Activated naive CD8-positive, alpha-beta T cell treated with anti-CD3 and anti-CD28 coated beads, Interleukin-2, amount 50 U/mL, for 24 hours (primary cell): ENCODE data around the gene VTN.

Experiments
- ATAC-seq: fragments of 150-1000 bp; cut with Tn5 transposase; one replicate; pipeline ENCODE4 v1.10.0; 2021
- DNase-seq: peaks from one replicate; pipeline ENCODE4 v3.0.0; 2021
- H3K27ac Mint-ChIP-seq: one replicate; pipeline ENCODE4 v1.8.0; 2021; ENCODE audit warnings: mild to moderate bottlenecking, mixed read lengths
- H3K27me3 Mint-ChIP-seq: one replicate; pipeline ENCODE4 v1.8.0; 2021; ENCODE audit warnings: mixed read lengths
- H3K36me3 Mint-ChIP-seq: one replicate; pipeline ENCODE4 v1.8.0; 2021; ENCODE audit warnings: low read depth, mixed read lengths
- H3K4me1 Mint-ChIP-seq: one replicate; pipeline ENCODE4 v1.8.0; 2021; ENCODE audit warnings: mixed read lengths
- H3K4me3 Mint-ChIP-seq: one replicate; pipeline ENCODE4 v1.8.0; 2021; ENCODE audit warnings: mild to moderate bottlenecking, moderate library complexity, mixed read lengths
- H3K9me3 Mint-ChIP-seq: one replicate; pipeline ENCODE4 v1.8.0; 2021; ENCODE audit warnings: mixed read lengths

The VTN gene

DNA sequence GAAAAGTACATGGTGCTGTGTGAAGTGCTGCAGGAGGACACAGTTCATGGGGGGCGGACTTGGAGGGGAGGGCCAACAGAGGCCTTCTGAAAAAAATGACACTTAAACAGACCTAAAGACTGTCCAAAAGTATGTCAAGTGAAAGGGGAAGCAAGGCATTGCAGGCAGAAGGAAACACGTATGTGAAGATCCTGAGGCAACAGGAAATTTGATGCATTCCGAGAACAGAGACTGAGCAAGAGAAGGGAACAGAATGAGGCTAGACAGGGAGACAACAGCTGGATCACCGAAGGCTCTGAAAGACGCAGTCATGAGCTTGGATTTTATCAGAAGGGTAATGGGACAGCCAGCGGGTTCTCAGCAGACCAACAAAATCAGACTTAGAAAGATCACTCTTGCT is 35.9 kb downstream of the VTN start:
- ATAC-seq: no peak
- Mint-ChIP-seq H3K9me3 (no peaks in the 10 kb centered on the region), H3K36me3 (peaks cover 3% of the 10 kb centered on the region), H3K4me3 (peak overlapping the region; percentile 92), H3K27me3 (no peaks in the 10 kb centered on the region), H3K27ac (peak overlapping the region; percentile 78), H3K4me1 (peaks cover 35% of the 10 kb centered on the region)
- DNase-seq: no peak

DNA sequence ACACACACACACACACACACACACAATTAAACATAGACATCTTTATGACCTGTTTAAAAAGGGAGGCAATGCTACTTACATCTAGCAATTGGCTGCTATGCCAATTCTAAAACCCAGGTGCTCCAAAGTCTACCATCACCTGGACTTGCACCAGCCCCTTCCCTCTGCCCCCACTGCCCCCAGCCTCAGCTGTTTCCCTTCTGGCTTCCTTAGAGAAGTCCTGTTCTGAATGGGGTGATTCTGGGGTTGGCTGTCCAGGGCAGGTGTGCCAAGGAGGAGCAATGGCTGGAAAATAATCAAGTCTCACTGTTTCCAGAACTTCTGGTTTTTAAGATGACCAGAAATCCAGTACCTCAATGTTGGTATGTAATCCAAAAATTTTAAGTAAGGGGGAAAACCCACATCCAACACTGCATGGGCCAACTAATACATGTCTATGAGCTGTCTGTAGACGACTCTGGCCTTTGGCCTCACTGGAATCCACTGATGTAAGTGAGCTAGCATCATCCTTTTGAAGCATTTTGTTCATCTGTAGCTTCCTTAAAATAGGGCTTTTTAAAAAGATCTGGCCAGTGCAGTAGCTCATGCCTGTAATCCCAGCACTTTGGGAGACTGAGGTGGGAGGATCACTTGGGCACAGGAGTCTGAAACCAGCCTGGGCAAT is 36.9 kb downstream of the VTN start:
- H3K4me1 Mint-ChIP-seq: peaks cover 35% of the 10 kb centered on the region
- H3K36me3 Mint-ChIP-seq: peaks cover 7% of the 10 kb centered on the region
- H3K27me3 Mint-ChIP-seq: no peaks in the 10 kb centered on the region
- ATAC-seq (no peak), DNase-seq (no peak)
- H3K9me3 Mint-ChIP-seq: no peaks in the 10 kb centered on the region
- no peak overlapping the region for H3K4me3 Mint-ChIP-seq
- no peak overlapping the region for H3K27ac Mint-ChIP-seq

DNA sequence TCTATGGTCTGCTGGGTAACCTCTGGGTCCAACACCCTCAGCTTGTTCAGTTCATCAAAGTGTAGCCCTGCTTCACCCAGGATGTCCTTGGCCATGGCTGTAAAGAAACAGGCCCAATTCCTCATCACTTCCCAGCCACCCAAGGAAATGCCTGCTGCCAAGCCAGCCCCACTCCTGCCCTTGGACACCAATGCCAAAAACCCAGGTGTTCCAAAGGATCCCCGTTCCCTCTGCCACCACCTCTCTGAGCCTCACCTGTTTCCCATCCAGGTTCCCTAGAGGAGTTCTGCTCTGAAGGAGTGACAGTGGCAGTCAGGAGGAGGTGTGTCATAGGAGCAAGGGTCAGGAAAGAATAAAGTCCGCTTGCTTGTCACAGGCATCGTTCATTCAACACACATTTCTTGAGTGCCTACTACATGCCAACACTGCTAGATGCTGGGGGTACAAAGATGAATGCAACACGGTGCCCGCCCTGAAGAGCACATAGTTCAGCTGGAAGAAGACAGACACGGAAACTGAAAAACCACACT is 38.2 kb downstream of the VTN start:
- no peak for ATAC-seq
- H3K4me1 Mint-ChIP-seq: peaks cover 34% of the 10 kb centered on the region
- H3K27ac Mint-ChIP-seq: no peak overlapping the region
- H3K9me3 Mint-ChIP-seq: no peaks in the 10 kb centered on the region
- H3K36me3 Mint-ChIP-seq: peaks cover 11% of the 10 kb centered on the region
- H3K27me3 Mint-ChIP-seq: no peaks in the 10 kb centered on the region
- H3K4me3 Mint-ChIP-seq: no peak overlapping the region
- DNase-seq: no peak

DNA sequence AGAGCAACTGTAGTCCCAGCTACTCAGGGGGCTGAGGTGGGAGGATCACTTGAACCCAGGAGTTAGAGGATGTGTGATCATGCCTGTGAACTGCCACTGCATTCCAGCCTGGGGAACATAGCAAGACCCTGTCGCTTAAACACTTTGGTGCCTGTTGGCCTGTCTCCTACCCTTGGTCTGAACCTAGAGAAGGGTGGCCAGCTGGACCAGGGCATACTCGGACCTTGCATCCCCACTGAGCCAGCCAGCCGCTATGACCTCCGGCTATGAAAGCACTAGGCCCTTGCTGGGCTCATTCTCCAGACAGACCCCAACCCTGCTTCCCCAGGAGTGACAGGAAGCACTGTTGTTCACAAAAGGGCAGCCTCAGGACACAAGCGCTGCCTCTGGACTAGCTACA is 39.4 kb downstream of the VTN start:
- Mint-ChIP-seq H3K27me3 (no peaks in the 10 kb centered on the region), H3K4me3 (no peak overlapping the region), H3K36me3 (peaks cover 19% of the 10 kb centered on the region), H3K4me1 (peaks cover 33% of the 10 kb centered on the region), H3K27ac (no peak overlapping the region), H3K9me3 (no peaks in the 10 kb centered on the region)
- DNase-seq: no peak
- no peak for ATAC-seq

DNA sequence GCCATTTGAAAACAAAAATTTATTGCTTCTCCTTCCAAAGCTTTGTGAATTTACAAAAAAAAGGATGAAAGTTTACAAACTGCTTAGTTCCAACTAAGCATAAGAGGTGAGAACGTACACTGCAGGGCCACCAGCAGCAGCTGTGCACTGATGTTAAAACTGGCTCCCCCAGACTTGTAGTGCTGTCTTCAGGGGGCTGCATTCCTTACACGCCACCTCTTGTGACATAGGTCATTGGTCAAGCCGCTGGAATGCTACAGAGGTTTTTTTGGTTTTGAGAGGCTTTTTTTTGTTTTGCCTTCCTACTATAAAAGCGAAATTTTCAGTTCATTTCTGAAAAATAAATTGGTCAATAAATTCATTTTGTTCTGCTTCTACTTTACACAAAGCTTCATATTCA is 41.8 kb downstream of the VTN start:
- Mint-ChIP-seq H3K9me3 (no peaks in the 10 kb centered on the region), H3K27me3 (no peaks in the 10 kb centered on the region), H3K36me3 (peaks cover 19% of the 10 kb centered on the region), H3K4me3 (no peak overlapping the region), H3K4me1 (peaks cover 20% of the 10 kb centered on the region), H3K27ac (no peak overlapping the region)
- ATAC-seq: no peak
- DNase-seq: no peak

DNA sequence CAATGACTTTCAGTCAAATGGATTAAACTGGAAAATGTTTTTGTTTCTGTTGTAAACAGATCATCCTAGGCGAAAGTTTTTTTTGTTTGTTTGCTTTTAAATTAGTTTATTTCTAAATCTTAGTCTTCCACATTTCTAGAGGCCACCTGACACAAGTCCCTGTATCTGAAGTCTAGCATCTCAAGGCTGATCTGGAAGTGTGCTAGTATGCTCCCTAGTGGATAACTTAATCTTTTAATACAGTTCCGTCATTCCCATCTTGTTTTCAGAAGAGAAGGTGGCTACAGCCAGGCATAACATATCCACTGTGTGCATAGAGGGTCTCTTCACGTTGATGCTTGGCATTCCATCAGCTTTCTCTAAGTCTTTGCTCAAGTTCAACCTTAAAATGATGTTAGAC is 42.4 kb downstream of the VTN start:
- peaks cover 20% of the 10 kb centered on the region for H3K4me1 Mint-ChIP-seq
- ATAC-seq: no peak
- peaks cover 21% of the 10 kb centered on the region for H3K36me3 Mint-ChIP-seq
- peak overlapping the region; percentile 33 for H3K27ac Mint-ChIP-seq
- no peak for DNase-seq
- no peak overlapping the region for H3K4me3 Mint-ChIP-seq
- H3K9me3 Mint-ChIP-seq: no peaks in the 10 kb centered on the region
- H3K27me3 Mint-ChIP-seq: no peaks in the 10 kb centered on the region

DNA sequence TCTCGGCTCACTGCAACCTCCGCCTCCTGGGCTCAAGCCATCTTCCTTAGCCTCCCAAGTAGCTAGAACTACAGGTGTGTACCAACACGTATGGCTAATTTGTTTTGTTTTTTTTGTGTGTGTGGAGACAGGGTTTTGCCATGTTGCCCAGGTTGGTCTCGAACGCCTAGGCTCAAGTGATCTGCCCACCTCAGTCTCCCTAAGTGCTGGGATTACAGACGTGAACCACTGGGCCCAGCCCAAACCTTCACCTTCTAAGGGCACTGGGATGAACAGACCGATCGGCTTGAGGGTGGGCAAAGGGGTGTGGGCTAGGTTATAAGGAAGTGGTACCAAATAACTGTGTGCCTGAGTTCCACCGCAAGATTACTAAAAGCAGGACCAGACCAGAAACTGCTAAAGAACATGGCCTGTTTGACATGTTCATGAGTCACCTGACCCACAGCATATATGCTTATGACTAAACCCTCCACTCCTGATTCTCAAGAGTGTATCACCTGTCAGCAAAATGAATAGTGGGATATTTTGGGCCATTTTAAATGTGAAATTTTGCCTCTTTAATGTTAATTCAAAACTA is 43.0 kb downstream of the VTN start:
- Mint-ChIP-seq H3K27me3 (no peaks in the 10 kb centered on the region), H3K4me3 (no peak overlapping the region), H3K9me3 (no peaks in the 10 kb centered on the region), H3K36me3 (peaks cover 21% of the 10 kb centered on the region), H3K4me1 (peaks cover 20% of the 10 kb centered on the region), H3K27ac (peak overlapping the region; percentile 33)
- DNase-seq (no peak), ATAC-seq (peak; percentile 88)

DNA sequence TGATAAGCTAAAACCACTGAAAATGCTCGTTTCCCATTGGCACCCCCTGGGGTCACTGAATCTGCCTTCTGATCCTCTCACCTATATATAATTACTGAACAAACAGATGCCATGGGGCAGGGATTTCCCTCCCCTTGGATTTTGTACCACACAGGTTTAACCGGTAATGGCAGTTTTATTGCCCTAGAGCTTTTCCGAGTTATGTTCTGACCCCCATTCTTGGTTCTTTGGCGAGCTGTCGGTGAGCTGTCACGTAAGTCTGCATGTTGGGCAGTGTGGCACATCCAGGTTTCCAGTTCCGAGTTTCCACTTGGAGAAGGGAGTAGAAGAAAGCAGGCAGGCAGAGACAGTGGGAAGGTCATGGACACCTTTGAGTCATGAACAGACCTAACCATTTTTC is 44.0 kb downstream of the VTN start:
- H3K27me3 Mint-ChIP-seq: no peaks in the 10 kb centered on the region
- H3K27ac Mint-ChIP-seq: no peak overlapping the region
- H3K36me3 Mint-ChIP-seq: peaks cover 23% of the 10 kb centered on the region
- ATAC-seq (no peak), DNase-seq (no peak)
- no peak overlapping the region for H3K4me3 Mint-ChIP-seq
- H3K9me3 Mint-ChIP-seq: no peaks in the 10 kb centered on the region
- H3K4me1 Mint-ChIP-seq: peaks cover 24% of the 10 kb centered on the region

DNA sequence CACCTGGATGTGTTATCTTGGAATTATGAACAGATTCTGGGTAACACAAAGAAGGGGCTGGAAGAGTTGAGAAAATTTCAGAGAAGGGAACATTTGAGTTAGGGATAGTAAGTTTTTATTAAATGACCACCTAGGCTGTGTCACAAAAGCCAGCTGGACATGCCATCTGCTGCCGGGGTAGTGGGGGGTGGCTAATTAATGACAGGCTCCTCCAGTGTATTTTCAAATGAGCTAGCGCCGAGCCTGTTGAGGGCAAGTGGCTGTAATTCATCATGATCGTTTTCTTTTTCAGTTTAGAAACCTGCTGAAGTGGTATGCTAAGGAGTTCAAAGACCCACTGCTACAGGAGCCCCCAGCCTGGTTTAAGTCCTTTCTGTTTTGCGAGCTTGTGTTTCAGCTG is 44.9 kb downstream of the VTN start:
- no peaks in the 10 kb centered on the region for H3K9me3 Mint-ChIP-seq
- H3K36me3 Mint-ChIP-seq: peaks cover 30% of the 10 kb centered on the region
- DNase-seq (no peak), ATAC-seq (no peak)
- H3K4me3 Mint-ChIP-seq: no peak overlapping the region
- peaks cover 33% of the 10 kb centered on the region for H3K4me1 Mint-ChIP-seq
- H3K27me3 Mint-ChIP-seq: no peaks in the 10 kb centered on the region
- H3K27ac Mint-ChIP-seq: no peak overlapping the region

DNA sequence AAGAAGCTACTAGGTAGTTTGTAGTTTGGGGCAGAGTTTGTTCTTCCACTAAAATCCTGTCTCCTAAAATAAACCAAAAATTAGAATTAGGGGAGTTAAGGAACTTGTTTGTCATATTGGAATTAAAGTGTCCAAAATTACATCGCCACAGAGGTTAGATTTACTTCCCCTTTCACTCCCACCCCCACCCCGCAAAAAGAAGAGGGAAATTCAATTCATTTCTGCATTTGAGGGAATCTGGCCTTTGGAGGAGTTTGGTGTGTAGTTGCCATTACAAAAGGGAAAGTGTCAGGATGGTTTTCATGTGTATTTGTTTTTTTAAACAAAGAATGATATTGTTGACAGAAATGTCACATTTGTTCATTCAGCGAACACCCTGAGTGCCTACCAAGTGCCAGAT is 45.3 kb downstream of the VTN start:
- ATAC-seq (no peak), DNase-seq (no peak)
- H3K4me1 Mint-ChIP-seq: peaks cover 37% of the 10 kb centered on the region
- no peak overlapping the region for H3K4me3 Mint-ChIP-seq
- H3K36me3 Mint-ChIP-seq: peaks cover 33% of the 10 kb centered on the region
- H3K27me3 Mint-ChIP-seq: no peaks in the 10 kb centered on the region
- H3K27ac Mint-ChIP-seq: no peak overlapping the region
- no peaks in the 10 kb centered on the region for H3K9me3 Mint-ChIP-seq

DNA sequence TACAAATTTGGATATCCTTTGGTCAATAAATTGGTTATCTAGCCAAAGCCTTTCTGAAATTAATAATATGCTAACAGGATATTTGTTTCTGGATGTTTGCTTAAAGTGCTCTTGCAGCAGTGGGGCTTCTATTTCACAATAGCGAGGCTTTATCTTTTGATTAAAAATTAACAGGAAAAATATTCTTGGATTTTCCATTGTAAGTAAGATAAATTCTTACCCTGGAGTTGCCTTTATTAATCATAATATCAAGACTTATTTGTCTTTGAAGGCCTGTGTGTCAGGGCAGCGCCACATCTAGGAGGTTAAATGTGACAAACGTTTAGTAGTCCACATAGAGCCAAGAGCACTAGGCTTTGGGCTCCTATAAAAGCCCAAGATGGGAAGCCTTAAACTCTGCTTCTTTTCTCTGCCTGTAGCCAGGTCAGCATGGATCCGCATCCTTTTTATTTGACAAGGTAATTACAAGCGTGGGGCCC is 45.8 kb downstream of the VTN start:
- H3K27me3 Mint-ChIP-seq: no peaks in the 10 kb centered on the region
- H3K4me3 Mint-ChIP-seq: no peak overlapping the region
- H3K27ac Mint-ChIP-seq: no peak overlapping the region
- H3K4me1 Mint-ChIP-seq: peaks cover 41% of the 10 kb centered on the region
- peaks cover 35% of the 10 kb centered on the region for H3K36me3 Mint-ChIP-seq
- DNase-seq: no peak
- no peaks in the 10 kb centered on the region for H3K9me3 Mint-ChIP-seq
- no peak for ATAC-seq

DNA sequence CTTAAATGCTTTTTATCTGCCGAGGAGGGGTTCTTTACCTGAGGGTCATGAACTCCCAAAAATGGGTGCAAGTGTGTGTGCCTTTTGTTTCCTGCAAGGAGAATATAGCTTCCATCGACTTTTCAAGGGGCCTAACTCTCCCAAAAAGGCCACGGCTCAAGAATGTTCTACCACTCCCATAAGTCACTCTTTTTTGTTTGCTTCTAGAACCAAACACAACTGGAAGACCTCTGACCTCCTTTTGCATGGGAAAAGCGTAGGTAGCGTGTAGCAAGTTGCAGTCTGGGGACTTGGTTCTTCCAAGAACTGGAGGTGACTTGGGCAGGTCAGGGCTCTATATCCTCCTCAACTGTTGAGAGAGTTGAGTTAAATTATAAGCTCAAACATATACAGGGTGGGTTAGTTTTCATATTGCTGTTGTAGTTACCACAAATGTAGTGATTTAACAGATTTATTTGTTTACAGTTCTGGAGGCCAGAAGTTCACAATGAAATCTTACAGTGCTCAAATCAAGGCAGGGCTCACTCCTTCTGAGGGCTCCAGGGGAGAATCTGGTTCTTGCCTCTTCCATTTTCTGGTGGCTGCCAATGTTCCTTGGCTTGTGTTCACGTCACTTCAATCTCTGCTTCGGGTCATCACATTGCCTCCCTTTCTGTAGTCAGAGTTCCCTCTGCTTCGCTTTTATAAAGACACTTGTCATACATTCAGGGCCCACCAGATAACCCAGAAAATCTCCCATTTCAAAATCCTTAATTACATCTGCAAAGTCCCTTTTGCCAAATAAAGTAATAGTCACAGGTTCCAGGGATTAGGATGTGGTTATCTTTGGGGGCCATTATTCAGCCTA is 49.7 kb downstream of the VTN start:
- Mint-ChIP-seq H3K36me3 (peaks cover 16% of the 10 kb centered on the region), H3K4me3 (peak overlapping the region; percentile 93), H3K27ac (peak overlapping the region; percentile 89), H3K4me1 (peaks cover 34% of the 10 kb centered on the region), H3K27me3 (peaks cover 1% of the 10 kb centered on the region), H3K9me3 (no peaks in the 10 kb centered on the region)
- ATAC-seq (no peak), DNase-seq (no peak)

DNA sequence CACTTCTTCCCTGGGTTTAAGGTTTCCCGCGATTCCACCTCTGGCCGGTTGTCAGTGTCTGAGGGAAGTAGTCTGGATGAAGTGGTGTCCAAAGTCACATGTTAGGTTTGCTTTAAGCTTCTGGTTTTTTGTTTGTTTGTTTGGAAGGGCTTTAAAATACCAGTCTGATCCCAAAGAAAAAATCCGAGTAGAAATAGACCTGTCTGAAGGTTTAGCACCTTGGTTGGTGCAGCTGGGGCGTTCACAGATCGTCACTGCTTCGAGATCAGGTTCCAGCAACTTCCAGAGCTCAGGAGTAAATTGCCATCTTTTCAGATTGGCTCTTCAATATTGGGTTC is 50.5 kb downstream of the VTN start:
- H3K36me3 Mint-ChIP-seq: peaks cover 16% of the 10 kb centered on the region
- H3K4me3 Mint-ChIP-seq: peak overlapping the region; percentile 93
- no peak for DNase-seq
- H3K9me3 Mint-ChIP-seq: no peaks in the 10 kb centered on the region
- H3K4me1 Mint-ChIP-seq: peaks cover 34% of the 10 kb centered on the region
- peaks cover 1% of the 10 kb centered on the region for H3K27me3 Mint-ChIP-seq
- H3K27ac Mint-ChIP-seq: peak overlapping the region; percentile 89
- ATAC-seq: no peak

DNA sequence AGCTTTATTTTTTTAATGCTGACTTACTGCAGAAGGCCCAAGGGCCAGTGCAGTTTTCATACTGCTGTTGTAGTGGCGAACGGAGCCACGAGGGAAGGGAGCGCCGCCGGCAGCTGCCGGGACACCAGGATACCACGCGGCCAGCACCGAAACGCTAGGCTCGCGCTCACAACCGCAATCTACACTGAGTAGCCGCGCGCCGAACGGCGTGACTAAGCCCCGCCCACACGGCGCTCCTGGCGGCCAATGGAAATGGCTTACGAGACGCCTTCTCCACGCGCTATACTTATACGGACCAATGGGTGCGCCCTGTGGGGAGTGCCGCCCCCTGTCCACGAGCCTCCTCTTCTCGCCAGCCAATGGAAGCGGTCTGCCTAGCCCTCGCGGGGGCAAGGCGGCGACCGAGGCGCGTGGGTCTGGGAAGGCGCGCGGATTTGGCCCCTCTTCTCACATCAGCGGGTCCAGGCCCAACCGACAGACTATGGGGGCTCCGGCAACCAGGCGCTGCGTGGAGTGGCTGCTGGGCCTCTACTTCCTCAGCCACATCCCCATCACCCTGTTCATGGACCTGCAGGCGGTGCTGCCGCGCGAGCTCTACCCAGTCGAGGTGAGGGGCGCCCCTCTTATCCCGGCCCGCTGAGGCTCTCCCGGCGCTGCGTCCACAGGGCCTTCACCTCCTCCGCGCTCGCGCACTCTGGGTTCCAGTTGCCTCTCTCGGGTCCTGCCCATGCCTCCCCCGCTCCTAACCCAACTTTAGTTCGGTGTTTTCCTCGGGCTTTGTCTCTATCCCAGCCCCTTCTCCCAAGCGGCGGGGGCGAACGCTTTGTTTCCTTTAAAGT is 51.1 kb downstream of the VTN start, which contains the start of gene TMEM97:
TSS of gene TMEM97 (plus strand) at position 442 of the 839 bp plus-strand sequence. CDS start at position 482, 40 bp downstream.
- ATAC-seq (peak; percentile 99), DNase-seq (peak; percentile 96)
- Mint-ChIP-seq H3K27me3 (peaks cover 1% of the 10 kb centered on the region), H3K27ac (peak within 1 kb of the TSS; percentile 89), H3K4me3 (peak within 1 kb of the TSS; percentile 93), H3K4me1 (peaks cover 34% of the 10 kb centered on the region), H3K36me3 (peaks cover 16% of the 10 kb centered on the region), H3K9me3 (no peaks in the 10 kb centered on the region)
